ENCODE measurements around the gene MGAT4B.

DNA sequence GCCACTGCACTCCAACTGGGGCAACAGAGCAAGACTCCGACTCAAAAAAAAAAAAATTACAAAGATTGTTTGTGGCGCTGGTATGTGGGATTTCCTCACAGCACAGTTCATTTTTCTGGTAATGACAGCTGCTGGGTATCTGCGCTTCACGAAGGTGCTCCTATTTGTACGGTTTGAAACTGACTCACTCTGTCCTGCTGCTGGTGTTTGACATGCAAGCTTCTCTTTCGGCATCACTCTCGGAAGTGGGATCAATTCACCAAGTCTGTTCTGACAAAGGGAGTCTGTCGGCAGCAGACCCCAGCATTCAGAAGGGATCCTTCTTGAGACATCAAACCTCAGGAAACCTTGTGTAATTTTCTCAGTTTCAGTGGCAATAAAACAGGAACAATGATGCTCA lies 47.7 kb downstream of the MGAT4B start:
- TF ChIP-seq, protein P1, sequence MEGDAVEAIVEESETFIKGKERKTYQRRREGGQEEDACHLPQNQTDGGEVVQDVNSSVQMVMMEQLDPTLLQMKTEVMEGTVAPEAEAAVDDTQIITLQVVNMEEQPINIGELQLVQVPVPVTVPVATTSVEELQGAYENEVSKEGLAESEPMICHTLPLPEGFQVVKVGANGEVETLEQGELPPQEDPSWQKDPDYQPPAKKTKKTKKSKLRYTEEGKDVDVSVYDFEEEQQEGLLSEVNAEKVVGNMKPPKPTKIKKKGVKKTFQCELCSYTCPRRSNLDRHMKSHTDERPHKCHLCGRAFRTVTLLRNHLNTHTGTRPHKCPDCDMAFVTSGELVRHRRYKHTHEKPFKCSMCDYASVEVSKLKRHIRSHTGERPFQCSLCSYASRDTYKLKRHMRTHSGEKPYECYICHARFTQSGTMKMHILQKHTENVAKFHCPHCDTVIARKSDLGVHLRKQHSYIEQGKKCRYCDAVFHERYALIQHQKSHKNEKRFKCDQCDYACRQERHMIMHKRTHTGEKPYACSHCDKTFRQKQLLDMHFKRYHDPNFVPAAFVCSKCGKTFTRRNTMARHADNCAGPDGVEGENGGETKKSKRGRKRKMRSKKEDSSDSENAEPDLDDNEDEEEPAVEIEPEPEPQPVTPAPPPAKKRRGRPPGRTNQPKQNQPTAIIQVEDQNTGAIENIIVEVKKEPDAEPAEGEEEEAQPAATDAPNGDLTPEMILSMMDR (IDR thresholded peaks at IDR 0.05) = no peak
- TF ChIP-seq POLR2AphosphoS5 (IDR thresholded peaks at IDR 0.05; ENCODE audit: insufficient read depth in 1 of 2, low read depth in 1 of 2) = no peak
